Fibroblast of lung (primary cell): ENCODE results near the gene KRTAP6-1.

ENCODE experiments used
- EZH2 ChIP-seq: IDR thresholded peaks from 2 replicates; pipeline ENCODE4 v1.5.1; 2012; ENCODE audit warnings: low read length, control low read depth, mild to moderate bottlenecking; ENCODE audit errors: missing control alignments
- TF ChIP-seq, protein P1 (sequence below), 2 donors: IDR thresholded peaks in 1 of 2; conservative IDR thresholded peaks in 1 of 2; 1 replicate in 1 of 2; 2 replicates in 1 of 2; pipeline ENCODE4 v1.5.1; 2011 to 2012; ENCODE audit warnings: low read length in 2 of 2, control low read depth in 1 of 2, inconsistent platforms in 1 of 2, low read depth in 1 of 2, mild to moderate bottlenecking in 1 of 2

DNA sequence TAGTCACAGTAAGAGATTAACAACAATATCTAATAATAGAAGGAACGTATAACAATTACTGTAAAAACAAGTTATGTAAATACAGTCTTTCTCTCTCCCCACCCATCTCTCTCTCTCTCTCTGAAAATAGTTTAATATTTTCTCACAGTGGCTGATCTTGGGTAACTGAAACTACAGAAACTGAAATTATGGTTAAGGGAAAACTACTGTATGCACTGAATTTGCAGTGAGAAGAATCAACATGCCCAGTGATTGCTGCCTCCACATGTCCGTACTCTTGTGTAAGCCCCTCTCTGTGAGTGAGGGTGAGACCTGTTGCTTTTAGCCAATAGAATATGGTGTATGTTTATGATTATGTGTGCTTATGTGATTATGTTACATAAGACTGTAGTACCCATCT is 1.6 kb downstream of the KRTAP6-1 start:
- TF ChIP-seq, protein P1, sequence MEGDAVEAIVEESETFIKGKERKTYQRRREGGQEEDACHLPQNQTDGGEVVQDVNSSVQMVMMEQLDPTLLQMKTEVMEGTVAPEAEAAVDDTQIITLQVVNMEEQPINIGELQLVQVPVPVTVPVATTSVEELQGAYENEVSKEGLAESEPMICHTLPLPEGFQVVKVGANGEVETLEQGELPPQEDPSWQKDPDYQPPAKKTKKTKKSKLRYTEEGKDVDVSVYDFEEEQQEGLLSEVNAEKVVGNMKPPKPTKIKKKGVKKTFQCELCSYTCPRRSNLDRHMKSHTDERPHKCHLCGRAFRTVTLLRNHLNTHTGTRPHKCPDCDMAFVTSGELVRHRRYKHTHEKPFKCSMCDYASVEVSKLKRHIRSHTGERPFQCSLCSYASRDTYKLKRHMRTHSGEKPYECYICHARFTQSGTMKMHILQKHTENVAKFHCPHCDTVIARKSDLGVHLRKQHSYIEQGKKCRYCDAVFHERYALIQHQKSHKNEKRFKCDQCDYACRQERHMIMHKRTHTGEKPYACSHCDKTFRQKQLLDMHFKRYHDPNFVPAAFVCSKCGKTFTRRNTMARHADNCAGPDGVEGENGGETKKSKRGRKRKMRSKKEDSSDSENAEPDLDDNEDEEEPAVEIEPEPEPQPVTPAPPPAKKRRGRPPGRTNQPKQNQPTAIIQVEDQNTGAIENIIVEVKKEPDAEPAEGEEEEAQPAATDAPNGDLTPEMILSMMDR (conservative IDR thresholded peaks at IDR 0.05 in 1 of 2, IDR thresholded peaks at IDR 0.05 in 1 of 2; ENCODE audit: low read depth in 1 of 2, low read length in 2 of 2), result no peak
- TF ChIP-seq EZH2, result no peak
